GM18909 (cell line): ENCODE results near the gene SPG21.
"Not testable (repeated sequence)": the region's sequence is repeated elsewhere in the genome, so short reads cannot be mapped to it uniquely, and the experiment has no call there.

Experiments used
- ATAC-seq: cut with Tn5 transposase; IDR thresholded peaks from one replicate; pipeline ENCODE4 v1.9.1; 2021; ENCODE audit warnings: mild to moderate bottlenecking; ENCODE audit not compliant: unreplicated experiment, poor library complexity

Gene SPG21, protein sequence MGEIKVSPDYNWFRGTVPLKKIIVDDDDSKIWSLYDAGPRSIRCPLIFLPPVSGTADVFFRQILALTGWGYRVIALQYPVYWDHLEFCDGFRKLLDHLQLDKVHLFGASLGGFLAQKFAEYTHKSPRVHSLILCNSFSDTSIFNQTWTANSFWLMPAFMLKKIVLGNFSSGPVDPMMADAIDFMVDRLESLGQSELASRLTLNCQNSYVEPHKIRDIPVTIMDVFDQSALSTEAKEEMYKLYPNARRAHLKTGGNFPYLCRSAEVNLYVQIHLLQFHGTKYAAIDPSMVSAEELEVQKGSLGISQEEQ

DNA sequence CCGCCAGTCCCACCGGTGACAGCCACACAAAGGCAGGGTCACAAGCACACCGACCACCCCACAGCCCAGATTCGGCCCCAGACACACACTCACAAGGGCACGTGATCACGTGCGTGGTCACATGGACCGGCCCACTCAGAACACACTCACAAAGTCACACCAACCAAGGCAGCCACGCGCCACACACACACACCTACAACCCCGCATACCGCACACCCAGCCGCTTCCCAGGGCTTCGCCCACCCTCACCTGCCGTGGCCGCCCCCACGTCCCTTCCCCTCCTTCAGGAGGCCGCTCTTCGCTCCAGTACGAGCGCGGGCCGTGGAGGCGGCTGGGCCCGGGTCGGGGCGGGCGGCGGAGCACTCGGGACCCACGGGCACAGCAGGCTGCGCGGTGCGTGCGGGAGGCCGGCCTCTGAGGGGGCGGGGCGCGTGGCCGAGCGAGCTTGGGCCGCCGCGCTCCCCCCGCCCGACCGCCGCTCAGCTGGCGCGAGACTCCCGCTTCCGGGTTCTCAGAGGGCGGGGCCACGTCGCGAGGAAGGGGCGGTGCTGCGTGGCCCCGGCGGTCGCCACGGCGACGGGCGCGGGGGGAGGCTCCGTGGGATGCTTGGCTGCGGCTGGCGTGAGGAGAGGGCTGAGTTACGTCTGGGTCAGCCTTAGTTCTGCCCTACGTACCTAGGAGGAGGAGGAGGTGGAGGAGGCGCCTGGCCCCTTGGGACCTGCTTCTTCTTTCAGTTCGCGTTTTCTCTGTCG lies at the start of gene SPG21:
TSS of gene SPG21 (minus strand) at position 499 of the 752 bp plus-strand sequence. CDS start 6,345 bp downstream, outside the sequence.
- ATAC-seq = peak; percentile 97

DNA sequence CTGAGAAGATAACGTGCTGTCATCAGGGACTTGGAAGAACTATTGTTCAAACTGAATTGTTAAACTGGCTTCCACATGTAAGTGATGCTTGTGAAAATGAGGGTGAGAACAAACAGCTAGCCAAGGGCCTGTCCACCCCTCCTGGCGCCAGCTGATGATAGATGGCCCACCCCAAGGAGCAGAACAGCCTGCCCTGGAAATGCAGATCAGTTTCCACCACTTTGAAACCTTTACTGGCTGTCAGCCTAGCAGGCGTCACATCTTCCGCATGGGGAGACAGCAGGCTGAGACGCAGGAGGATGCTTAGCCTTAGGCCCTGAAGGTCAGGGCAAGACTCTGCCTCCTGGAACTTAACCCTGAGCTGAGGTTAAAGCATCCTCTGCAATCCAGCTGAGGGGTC lies 49.1 kb upstream of the SPG21 start:
- no peak for ATAC-seq

DNA sequence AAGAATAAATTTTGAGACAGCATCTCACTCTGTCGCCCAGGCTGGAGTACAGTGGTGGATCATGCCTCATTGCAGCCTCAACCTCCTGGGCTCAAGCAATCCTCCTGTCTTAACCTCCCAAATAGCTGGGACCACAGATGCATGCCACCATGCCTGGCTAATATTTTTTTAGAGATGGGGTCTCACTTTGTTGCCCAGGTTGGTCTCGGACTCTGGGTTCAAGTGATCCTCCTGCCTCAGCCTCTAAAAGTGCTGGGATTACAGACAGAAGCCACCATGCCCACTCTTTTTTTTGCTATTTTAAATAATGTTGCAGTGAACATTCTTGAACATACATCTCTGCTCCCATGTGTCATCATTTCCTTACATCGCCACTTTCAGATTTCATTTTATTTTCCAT lies 48.7 kb upstream of the SPG21 start:
- no peak for ATAC-seq

DNA sequence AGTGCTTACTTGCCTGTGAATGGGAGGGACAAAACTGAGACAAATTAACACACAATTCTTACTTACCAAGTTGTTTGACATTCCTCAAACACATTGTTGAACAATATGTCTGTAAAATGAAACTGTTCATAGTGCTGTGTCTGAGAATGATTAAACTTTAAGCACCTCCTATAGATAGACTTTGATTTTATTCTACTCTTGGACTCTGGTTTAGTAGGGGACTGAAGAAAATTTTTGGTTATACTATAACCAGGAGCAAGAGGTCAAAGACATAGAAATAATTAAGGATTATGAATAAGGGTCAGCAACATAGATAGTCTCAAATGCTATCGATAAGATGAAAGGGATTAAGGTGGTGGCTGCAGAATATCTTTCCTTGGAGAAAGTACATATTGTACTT lies 47.6 kb upstream of the SPG21 start:
- ATAC-seq = no peak

DNA sequence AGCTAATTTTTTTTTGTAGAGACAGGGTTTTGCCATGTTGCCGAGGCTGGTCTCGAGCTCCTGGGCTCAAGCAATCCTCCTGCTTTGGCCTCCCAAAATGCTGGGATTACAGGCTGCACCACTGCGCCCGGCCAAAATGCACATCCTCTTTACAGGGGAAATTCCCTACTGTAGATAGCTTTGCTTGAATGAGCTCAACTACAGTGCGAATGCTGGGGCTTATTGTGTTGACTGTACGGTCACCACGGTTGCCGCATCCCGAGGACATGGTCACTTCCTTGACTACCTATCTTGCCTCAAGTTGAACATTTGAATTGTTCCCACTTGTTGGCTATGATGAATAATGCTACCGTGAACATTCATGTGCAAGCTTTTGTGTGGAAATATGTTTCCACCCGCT lies 45.0 kb upstream of the SPG21 start:
- ATAC-seq = no peak

DNA sequence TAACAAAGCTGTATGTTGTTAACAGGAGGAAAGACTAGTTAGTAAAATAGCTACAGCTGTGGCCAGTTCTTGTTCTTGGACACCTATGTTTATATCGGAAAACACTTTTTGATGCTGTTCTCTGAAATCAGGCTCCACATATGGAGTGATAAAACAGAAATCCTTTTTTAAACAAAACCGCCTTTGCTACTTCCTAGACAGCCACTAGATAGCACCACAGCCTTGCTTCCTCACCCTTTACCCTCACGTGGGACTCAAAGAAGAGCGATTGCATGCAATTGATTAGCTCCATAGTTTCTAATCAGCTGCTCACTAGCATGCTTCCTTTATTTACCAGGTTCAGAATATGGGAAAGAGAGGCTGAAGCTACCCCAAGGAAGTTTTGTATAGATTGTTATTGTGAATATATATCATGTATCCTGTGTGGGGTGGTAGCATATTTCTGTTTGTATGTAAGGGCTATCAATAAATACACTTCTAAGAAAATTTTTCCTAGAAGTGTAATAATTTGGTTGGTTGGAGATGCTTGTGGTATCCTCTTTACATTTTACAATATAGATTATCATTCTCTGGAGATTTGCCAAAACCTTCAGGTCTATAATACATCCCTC lies 44.0 kb upstream of the SPG21 start:
- ATAC-seq = no peak

DNA sequence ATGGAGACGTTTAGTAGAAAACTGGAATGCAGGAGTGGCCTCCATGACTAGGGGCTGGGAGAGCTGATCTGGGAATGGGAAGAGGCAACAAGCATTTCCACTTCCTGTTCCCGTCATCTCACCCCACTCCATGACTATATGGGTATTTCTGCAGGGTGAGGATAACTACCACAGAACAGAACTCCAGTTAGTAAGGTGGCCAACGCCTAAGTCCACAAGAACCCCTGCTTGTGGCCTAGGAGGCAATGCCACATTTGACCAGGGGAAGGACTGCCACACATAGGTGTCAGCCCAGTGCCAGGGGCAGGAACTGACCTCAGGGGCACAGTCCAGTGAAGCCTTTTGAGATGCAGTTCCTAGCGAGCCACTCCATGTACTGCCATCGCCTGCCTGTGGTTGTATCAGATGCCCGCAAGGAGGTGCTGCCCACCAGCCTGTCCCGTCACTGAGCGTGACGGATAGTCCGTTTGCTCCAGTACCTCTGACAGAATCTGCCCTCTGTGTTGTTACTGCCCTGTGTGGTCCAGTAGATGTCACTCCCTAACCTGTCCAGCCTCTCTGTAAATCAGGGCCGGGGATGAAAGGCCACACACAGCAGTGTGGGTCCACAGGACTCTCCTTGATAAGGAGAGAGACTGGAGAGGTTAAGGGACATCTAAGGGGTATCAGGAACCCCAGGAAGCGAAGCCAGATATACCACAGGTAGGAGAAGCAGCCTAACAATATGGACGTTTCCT lies 43.3 kb upstream of the SPG21 start:
- ATAC-seq = no peak

DNA sequence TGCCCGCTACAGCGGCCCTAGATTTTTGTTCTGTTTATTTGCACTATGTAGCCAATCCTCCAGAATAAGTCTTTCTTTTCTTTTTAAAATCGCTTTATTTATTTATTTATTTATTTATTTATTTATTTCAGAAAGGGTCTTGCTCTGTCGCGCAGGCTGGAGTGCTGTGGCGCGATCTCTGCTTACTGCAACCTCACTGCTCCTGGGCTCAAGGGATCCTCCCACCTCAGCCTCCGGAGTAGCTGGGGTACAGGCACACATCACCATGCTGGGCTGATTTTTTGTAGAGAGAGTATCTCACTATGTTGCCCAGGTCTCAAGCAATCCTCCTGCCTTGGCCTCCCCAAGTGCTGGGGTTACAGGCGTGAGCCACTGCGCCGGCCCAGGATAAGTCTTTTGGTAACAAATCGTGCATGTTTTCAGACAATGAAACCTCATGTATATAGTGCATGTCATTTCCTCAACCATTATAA lies 40.1 kb upstream of the SPG21 start:
- ATAC-seq = no peak

DNA sequence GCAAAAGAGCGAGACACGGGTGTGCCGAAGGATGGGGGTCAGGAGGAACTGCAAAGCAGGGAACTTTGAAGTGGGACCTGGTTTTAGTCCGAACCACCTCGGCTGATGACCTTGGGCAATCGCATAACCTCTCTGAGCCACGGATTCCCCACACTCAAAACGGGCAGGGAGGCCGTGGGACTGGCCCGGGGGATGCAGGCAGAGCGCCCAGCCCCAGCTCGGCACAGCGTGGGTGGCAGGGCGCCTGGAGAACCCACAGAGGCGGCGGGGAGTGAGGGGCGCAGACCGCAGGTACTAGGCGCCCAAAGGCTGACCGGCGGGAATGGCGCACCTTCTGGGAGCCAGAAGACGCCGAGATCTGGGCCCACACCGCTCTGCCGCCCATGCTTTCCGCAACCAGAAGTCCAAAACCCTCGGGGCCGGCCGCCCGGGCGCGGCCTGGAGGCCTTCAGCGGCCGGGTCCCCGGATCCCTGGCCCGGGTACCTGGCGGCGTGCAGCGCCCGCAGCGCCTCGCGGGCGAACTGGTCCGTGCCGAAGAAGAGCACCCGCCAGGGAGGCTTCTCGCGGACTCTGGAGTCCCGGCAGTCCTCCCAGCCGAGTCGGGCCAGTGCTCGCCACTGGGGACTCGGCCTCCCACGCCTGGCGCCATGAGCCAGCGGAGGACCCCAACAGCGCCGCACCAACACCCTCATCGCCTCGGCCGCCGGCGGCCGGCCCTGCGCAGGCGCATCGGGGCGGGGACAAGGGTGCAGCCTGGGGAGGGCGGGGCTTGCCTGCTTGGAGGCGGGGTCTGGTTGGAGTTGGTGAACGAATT lies 39.4 kb upstream of the SPG21 start, which contains the start of gene MTFMT:
TSS of gene MTFMT (minus strand) at position 719 of the 815 bp plus-strand sequence. CDS start at position 693, 26 bp downstream.
- peak; percentile 75 for ATAC-seq

DNA sequence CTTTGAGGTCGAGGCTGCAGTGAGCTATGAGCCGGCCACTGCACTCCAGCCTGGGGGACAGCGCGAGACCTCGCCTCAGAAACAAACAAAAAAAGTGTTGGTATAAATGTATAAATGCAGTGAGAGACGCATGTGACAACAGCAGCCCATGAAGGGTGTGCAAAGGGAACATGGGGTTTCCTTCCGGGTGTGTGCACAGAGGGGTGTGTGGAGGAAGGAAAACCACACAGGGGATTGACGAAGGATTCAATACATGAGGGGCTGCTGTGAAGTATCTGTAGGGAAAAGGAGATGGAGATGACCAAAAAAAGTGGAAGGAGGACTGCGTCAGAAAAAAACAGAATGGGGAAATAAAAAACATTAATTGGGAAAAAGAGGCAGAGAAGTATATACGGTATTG lies 38.6 kb upstream of the SPG21 start:
- ATAC-seq = no peak

DNA sequence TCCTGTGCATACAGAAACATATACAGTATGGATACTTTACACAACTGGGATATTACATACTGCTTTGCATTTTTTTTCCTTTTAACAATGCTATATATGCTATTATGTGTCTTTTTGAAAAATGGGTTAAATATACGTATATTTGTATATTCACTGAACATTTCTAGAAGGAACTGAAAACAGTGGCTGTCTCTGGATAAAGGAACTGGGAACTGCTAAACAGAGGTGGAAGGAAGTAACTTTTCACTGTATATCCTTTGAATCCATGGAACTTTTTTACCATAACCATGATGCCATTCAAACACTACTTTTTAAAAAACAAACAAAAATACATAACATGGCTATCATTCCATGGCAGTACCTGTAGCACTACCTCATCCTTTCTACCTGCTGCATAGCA lies 37.9 kb upstream of the SPG21 start:
- no peak for ATAC-seq

DNA sequence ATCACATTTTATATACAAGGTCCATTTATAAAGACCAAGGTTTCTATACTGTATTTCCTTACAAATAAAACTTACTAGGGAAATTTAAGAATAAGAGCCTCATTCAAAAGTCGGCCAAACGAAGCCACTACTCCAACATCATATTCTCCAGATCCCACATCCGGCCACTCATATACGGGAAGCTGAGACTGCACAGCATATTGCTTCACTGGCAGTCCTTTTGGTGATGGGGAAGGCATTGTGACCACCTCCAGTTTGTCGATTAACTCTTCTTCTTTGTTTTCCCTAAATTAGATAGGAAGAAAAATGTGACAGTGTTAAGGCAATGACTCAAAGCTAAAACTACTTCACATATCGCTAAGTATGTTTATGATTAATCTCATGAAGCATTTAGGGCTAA lies 37.0 kb upstream of the SPG21 start:
- no peak for ATAC-seq

DNA sequence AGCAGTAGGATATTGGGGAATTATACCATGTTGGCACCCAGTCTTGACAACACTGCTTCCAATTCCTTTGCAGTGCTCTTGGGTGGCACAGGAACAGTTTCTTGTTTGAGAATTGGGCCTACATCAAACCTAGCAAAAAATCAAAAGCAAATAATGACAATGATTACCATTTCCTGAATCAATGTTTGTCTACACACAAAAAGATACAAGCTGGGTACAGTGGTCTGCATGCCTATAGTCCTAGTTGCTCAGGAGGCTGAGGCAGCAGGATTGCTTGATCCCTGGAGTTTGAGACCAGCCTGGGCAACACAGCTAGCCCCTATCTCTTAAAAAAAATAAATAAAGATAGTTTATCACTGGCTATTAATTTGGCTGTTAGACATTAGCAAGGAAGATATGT lies 31.8 kb upstream of the SPG21 start:
- no peak for ATAC-seq

DNA sequence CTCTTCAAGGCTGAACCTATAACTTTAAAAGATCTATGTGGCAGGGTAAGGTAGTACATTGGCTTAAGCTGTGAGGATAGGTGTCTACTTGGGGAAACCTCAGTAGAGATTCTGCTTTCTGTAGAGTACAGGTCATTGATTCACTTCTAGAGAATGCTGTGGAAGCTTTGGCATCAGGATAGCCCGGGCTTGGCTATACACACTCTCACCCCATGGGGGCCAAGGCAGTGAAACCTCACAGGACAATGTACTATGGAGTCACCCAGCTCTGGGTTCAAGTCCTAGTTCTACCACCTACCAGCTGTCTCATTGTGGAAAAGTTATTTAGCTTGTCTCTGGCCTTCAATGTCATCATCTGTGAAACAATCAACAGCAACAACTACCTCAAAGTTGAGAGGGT lies 30.7 kb upstream of the SPG21 start:
- ATAC-seq = no peak

DNA sequence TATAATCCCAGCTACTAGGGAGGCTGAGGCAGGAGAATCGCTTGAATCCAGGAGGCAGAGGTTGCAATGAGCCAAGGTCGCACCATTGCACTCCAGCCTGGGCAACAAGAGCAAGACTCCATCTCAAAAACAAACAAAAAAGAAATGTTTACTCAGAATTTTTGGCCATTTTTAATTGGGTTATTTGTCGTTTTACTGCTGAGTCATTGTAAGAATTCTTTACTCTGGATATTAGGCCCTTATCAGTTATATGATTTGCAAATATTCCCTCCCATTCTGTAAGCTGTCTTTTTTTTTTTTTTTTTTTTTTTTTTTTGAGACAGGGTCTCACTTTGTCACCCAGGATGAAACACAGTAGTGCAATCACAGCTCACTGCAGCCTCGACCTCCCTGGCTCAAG lies 21.5 kb upstream of the SPG21 start:
- ATAC-seq = not testable (repeated sequence)

DNA sequence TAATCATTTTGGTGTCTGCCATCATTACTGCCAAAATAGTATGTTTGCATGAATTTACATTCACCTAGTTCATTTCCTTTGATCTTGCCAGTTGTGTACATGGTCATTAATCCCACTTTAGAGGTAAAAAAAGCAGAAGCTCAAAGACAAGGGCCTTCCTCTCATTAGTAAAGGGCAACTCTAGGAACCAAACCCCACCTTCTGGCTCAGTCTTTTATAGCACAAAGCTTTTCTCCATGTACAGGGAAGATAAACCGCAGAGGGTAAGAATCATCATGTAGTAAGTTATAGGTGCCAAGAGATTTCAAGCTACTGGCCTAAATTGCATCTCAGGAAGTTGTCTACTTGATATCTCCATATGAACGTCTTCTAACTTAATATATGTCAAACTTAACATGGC lies 19.3 kb upstream of the SPG21 start:
- no peak for ATAC-seq

DNA sequence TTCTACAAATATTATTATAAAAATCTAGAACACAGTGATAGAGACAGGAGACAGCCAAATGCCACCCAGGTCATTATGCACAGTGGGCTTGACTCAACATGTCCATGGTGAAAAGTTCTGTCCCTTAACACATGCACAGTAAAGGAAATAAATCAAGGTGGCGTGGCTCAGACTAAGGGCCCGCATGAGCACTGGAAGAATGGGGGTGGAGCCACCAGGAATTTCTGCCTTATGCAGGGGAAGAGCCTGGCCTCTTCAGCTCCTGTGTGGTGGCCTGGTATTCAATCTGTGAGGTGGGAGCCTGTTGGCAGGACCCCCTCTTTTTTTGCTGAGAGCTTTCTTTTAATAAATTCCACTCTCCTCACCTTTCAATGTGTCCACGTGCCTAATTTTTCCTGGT lies 17.2 kb upstream of the SPG21 start:
- no peak for ATAC-seq

DNA sequence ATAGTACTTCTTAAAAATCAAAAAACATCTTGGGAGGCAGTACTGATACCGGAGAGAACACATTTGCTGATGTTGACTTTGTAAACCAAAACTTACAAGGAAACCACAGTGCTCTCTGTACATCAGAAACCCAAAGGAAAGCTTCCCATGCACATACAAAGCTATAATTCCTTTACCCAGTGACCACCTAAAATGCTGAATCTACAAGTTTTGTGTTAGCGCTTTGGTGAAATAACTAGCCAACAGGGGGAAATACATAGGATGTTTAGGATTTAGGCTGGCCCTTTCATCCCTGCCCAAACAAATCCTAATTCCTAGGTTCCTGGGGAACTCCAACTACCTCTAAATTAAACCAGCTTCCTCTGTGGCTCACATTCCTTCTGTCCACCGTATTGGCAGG lies 15.3 kb upstream of the SPG21 start:
- ATAC-seq = no peak

DNA sequence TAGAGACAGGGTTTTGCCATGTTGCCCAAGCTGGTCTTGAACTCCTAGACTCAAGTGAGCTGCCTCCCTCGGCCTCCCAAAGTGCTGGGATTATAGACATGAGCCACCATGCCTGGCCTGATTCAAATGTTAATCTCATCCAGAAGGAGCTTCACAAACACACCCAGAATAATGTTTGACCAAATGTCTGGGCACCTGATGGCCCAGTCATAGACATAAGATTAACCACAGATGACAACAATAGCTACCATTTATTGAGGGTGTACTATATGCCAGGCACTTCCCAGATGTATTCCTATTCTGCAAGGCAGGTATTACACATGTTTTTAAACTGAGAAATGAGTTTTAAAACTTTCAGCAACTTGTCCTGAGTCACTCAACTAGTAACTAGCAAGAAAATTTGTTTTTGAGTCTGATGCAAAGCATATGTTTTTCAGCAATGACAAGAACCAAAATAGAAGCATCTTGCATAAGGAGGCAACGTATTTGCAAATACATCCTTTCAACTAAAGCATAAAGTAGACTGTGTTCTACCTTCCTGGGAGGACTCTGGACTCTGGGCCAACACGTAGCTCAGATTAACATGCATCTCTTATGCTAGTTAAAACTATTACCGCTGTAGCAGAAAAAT lies 8.1 kb upstream of the SPG21 start:
- no peak for ATAC-seq
